H1 (cell line): Measurements from ENCODE around the gene SNX17. TPM values are rescaled to one million over a fixed set of nuclear protein-coding genes. Genes with fewer than 3 reads are reported as not detected.

Experiments used
- ATF2 ChIP-seq: IDR thresholded peaks from 2 replicates; pipeline ENCODE4 v1.6.1; 2012; ENCODE audit warnings: low read length, inconsistent platforms
- BCL11A ChIP-seq, 2 experiments: IDR thresholded peaks; one replicate each; pipeline ENCODE4 v1.6.1; 2011; ENCODE audit warnings: low read depth in 2 of 2, low read length in 2 of 2, mild to moderate bottlenecking in 2 of 2
- polyA plus RNA-seq, 7 experiments: library from polyadenylated mRNA; depleted of rRNA in 3 of 7; stranded (reverse) in 5 of 7; unstranded in 2 of 7; fragments of >200 nt in 5 of 7; fragments of 200-250 nt in 2 of 7; gene quantifications; 1 replicate in 5 of 7; 2 replicates in 1 of 7; 4 replicates in 1 of 7; pipeline versions ENCODE4 v1.2.1 to v1.2.3, GENCODE V29; 2011 to 2013; ENCODE audit warnings: missing spikeins in 2 of 7, mixed read lengths in 2 of 7
- total RNA-seq: library from RNA; stranded (reverse); fragmentation: NEBNext Ultra II Directional; extraction: Animal tissue kit (Norgen Biotek cat#: 25700); gene quantifications from 2 replicates; pipeline ENCODE4 v1.2.1, GENCODE V29; 2021

The SNX17 gene
- total and polyA plus RNA-seq, 2 of the 8 experiments (the other 6 are each of a cell fraction or from before 2014, with no cell fraction given) = 54.9 to 66.2 TPM

GRCh38 chr2:27409321-27410073 lies 39.1 kb downstream of the SNX17 start, which contains the start of gene PPM1G (continued):
- TF ChIP-seq BCL11A (IDR thresholded peaks at IDR 0.05; ENCODE audit: low read depth in 2 of 2, low read length in 2 of 2) (no peak), ATF2 (peak; percentile 73; the same call in 1 of the 2 replicates)
- TF ChIP-seq, all 59 proteins: peak for 21
